Tibial artery (tissue), 4 donors: ENCODE measurements around the gene PIAS4.

Experiments
- DNase-seq, 2 donors: peaks; one replicate each; pipeline ENCODE4 v3.0.0-alpha.2; 2019
- H3K27ac ChIP-seq, 2 donors: fragments of 200-600 bp; sonication (generic) in 1 of 2; 1 replicate in 1 of 2; 2 replicates in 1 of 2; pipeline ENCODE4 v1.5.1; 2018 to 2019; ENCODE audit warnings: mild to moderate bottlenecking in 1 of 2
- H3K27me3 ChIP-seq, 2 donors: fragments of 200-600 bp; sonication (generic) in 1 of 2; one replicate each; pipeline versions ENCODE4 v1.5.1 to v1.6.0; 2016 to 2019
- H3K36me3 ChIP-seq, 3 donors: fragments of 200-600 bp; sonication (generic) in 2 of 3; one replicate each; pipeline ENCODE4 v1.5.1; 2016 to 2019; ENCODE audit warnings: mild to moderate bottlenecking in 2 of 3
- H3K4me1 ChIP-seq, 4 donors: fragments of 200-600 bp; sonication (generic) in 2 of 4; 1 replicate in 3 of 4; 2 replicates in 1 of 4; pipeline ENCODE4 v1.5.1; 2016 to 2019
- H3K4me3 ChIP-seq, 2 donors: fragments of 200-600 bp; sonication (generic) in 1 of 2; 1 replicate in 1 of 2; 2 replicates in 1 of 2; pipeline ENCODE4 v1.5.1; 2018 to 2019; ENCODE audit warnings: mild to moderate bottlenecking in 2 of 2
- H3K9me3 ChIP-seq, 3 donors: fragments of 200-600 bp; sonication (generic) in 1 of 3; one replicate each; pipeline ENCODE4 v1.5.1; 2016 to 2019
- CTCF ChIP-seq, 2 experiments: fragments of 200-600 bp in 1 of 2; fragments of 450-650 bp in 1 of 2; IDR thresholded peaks; one replicate each; pipeline ENCODE4 v1.5.1; 2017 to 2019; ENCODE audit warnings: antibody characterized with exemption in 2 of 2, mild to moderate bottlenecking in 1 of 2, moderate library complexity in 1 of 2
- intact Hi-C: fragments of 100-400 bp; cut with DNase I; formaldehyde crosslinking; loops from one replicate; pipeline ENCODE4 v1.15.0; 2023; ENCODE audit warnings: low total_unique reads

The PIAS4 gene

GRCh38 chr19:4030981-4031380 lies 23.4 kb downstream of the PIAS4 start:
- no peak for DNase-seq
- intact Hi-C loops, result no loop called here
- TF ChIP-seq CTCF (IDR thresholded peaks at IDR 0.05), result no peak
- H3K27me3 ChIP-seq, result no peaks in the 10 kb centered on the region
- no peaks in the 10 kb centered on the region for H3K4me1 ChIP-seq
- H3K36me3 ChIP-seq, result peaks cover 31 to 95% (median 71%) of the 10 kb centered on the region in 3 donors
- H3K9me3 ChIP-seq, result no peaks in the 10 kb centered on the region
- no peak overlapping the region for H3K4me3 ChIP-seq
- H3K27ac ChIP-seq, result no peak overlapping the region

DNA sequence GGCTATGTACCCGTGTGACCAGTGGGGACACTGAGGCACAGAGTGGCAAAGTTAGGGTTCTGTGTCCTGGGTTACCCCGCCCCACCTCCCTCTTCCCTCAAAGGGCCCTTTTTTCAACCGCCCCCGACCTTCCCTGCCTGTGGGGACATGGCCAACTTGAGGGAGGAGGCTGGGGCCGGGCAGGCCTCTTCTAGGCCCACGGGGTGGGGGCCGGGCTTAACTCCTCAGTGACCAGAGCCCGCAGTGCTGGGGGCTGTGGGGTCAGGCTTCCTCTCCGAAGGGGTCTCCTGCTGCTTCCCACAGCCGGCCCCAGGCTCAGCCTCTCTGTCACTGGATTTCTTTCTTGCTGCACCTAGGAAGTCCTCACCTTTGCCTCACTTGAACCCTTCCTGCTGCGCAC lies 23.9 kb downstream of the PIAS4 start:
- DNase-seq, result no peak
- Histone ChIP-seq H3K36me3 (peaks cover 31 to 93% (median 67%) of the 10 kb centered on the region in 3 donors), H3K9me3 (no peaks in the 10 kb centered on the region), H3K4me3 (no peak overlapping the region), H3K27me3 (no peaks in the 10 kb centered on the region), H3K27ac (no peak overlapping the region), H3K4me1 (no peaks in the 10 kb centered on the region)
- no peak for TF ChIP-seq CTCF (IDR thresholded peaks at IDR 0.05)
- intact Hi-C loops, result no loop called here

GRCh38 chr19:4032436-4032835 lies 24.9 kb downstream of the PIAS4 start:
- no peak overlapping the region for H3K27ac ChIP-seq
- H3K4me3 ChIP-seq, result no peak overlapping the region
- H3K9me3 ChIP-seq, result no peaks in the 10 kb centered on the region
- H3K27me3 ChIP-seq, result no peaks in the 10 kb centered on the region
- peaks cover 41 to 93% (median 75%) of the 10 kb centered on the region in 3 donors for H3K36me3 ChIP-seq
- DNase-seq, result no peak
- intact Hi-C loops, result no loop called here
- no peaks in the 10 kb centered on the region for H3K4me1 ChIP-seq
- no peak for TF ChIP-seq CTCF (IDR thresholded peaks at IDR 0.05)

- peaks cover 39 to 93% (median 78%) of the 10 kb centered on the region in 3 donors for H3K36me3 ChIP-seq
- H3K27ac ChIP-seq, result no peak overlapping the region
- no peaks in the 10 kb centered on the region for H3K4me1 ChIP-seq
- intact Hi-C loops, result no loop called here
- H3K4me3 ChIP-seq, result no peak overlapping the region
- no peaks in the 10 kb centered on the region for H3K27me3 ChIP-seq
- H3K9me3 ChIP-seq, result no peaks in the 10 kb centered on the region
- no peak for DNase-seq
- no peak for TF ChIP-seq CTCF (IDR thresholded peaks at IDR 0.05)
These were observed 25.8 kb downstream of the PIAS4 start for GRCh38 chr19:4033028-4033956.

GRCh38 chr19:4034048-4035017 lies 26.8 kb downstream of the PIAS4 start:
- Histone ChIP-seq H3K9me3 (no peaks in the 10 kb centered on the region), H3K27ac (no peak overlapping the region), H3K27me3 (no peaks in the 10 kb centered on the region), H3K4me1 (no peaks in the 10 kb centered on the region), H3K36me3 (peaks cover 30 to 90% (median 75%) of the 10 kb centered on the region in 3 donors), H3K4me3 (no peak overlapping the region)
- intact Hi-C loops, result no loop called here
- DNase-seq, result no peak
- no peak for TF ChIP-seq CTCF (IDR thresholded peaks at IDR 0.05)
